Iris pigment epithelial cell (primary cell): ENCODE measurements around the gene RAB33B.
"Not testable (repeated sequence)": the region's sequence is repeated elsewhere in the genome, so short reads cannot be mapped to it uniquely, and the experiment has no call there.

ENCODE experiments used
- DNase-seq: peaks from one replicate; pipeline ENCODE4 v3.0.0-alpha.2; 2011; ENCODE audit warnings: low read depth

RAB33B gene

GRCh38 chr4:139454111-139455045 lies at the start of gene RAB33B:
TSS of gene RAB33B (plus strand) at chr4:139454121. CDS start at chr4:139454196, 75 bp downstream.
- DNase-seq, result peak; percentile 8

DNA sequence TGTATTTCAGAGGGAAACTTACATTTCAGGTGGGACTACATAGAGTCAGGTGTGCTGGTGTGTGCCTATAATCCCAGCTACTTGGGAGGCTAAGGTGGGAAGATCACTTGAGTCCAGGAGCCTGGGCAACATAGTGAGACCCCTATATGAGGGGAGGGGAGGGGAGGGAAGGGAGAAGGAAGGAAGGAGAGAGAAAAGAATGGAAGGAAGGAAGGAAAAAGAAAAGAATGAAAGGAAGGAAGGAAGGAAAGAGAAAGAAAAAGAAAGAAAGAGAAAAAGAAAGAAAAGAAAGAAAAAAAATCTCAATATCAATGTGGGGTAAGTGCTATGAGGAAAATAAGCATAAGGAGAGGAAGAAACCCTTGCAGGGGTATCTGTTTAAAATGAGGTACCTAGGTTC lies 43.6 kb upstream of the RAB33B start:
- DNase-seq, result no peak

- not testable (repeated sequence) for DNase-seq
Measured at GRCh38 chr4:139414671-139415210, 39.2 kb upstream of the RAB33B start.

- DNase-seq, result peak; percentile 60
Measured at GRCh38 chr4:139416073-139416673, 37.7 kb upstream of the RAB33B start.

GRCh38 chr4:139419388-139419914 lies 34.5 kb upstream of the RAB33B start:
- DNase-seq, result peak; percentile 92

DNA sequence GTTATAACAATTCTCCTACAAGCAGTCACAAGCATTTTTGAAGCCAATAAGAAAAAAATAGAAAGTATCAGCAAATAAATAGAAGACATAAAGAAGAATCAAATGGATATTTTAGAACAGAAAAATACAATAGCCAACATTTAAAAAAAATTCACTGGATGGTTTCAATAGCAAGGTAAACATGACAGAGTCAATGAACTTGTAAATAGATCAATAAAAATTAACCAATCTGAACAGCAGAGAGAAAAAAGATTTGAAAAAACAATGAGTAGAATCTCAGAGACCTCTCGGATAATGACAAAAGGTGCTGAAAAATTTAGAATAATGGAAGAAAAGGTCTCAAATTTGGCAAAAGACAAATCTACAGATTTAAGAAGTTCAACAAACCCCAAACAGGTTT lies 33.3 kb upstream of the RAB33B start:
- no peak for DNase-seq

- no peak for DNase-seq
Measured at GRCh38 chr4:139436122-139436521, 17.8 kb upstream of the RAB33B start.

- DNase-seq, result no peak
Measured at GRCh38 chr4:139438141-139438540, 15.8 kb upstream of the RAB33B start.

GRCh38 chr4:139441029-139441428 lies 12.9 kb upstream of the RAB33B start:
- DNase-seq, result no peak

DNA sequence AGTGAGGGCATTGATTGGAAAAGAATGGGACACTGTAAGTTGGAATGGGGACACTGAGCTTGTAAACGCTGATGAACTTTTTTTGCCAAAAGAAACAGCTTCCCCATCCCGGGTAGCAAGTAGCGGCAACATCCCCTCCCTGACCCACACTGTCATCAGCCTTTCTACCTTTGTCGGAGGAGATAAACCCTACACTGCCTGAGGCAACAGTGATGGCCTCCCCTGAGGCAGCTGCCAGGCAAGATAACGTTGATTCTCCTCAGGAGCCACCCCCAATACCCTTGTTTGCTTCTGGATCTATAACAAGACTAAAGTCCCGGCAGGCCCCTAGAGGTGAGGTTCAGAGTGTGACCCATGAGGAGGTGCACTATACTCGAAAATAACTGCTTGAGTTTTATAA lies 10.3 kb upstream of the RAB33B start:
- DNase-seq, result no peak

DNA sequence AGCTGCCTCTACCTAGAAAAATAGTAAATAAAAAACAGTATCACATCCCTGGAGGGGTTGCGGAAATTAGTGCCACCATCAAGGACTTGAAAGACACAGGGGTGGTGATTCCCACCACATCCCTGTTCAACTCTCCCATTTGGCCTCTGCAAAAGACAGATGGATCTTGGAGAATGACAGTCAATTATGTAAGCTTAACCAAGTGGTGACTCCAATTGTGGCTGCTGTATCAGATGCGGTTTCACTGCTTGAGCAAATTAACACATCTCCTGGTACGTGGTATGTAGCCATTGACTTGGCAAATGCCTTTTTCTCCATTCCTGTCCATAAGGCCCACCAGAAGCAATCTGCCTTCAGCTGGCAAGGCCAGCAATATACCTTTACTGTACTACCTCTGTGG lies 9.0 kb upstream of the RAB33B start:
- not testable (repeated sequence) for DNase-seq

- not testable (repeated sequence) for DNase-seq
Measured at GRCh38 chr4:139447078-139447477, 6.8 kb upstream of the RAB33B start.

- no peak for DNase-seq
Measured at GRCh38 chr4:139450586-139450985, 3.3 kb upstream of the RAB33B start.

DNA sequence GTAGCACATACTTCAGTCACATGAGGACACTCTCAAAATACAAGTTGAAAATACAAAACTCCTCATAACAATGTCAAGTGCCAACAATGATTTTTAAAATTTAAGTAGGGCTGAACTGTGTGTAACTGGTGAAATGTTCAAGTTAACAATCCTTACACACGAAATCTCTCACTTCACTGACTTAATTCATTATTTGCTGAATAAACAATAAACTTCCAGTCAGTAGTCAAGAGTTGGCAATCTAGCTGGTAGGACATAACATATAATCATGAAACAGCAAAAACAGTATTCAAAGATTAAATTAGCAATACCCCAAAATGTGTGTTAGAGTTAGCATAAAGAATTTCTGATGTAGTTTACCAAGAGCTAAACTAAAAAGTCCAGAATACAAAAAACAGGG lies 1.9 kb upstream of the RAB33B start:
- DNase-seq, result no peak

DNA sequence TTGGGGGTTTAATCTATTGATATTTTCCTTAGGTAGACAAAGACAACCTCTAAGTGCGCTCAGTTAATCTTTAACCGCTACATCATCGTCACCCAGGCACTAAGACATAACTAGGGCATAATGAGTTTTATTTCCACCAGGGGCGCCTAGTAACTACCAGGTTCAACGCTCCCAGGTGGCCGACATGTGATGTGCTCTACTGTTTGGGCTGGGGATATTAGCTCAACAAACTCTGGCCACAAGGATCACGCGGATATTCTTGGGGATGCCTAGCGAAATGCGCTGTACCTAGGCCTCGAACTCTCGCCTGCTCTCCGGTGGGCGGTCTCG lies 915 bp upstream of the RAB33B start:
- peak; percentile 79 for DNase-seq

GRCh38 chr4:139453371-139454110 lies 380 bp upstream of the RAB33B start:
- DNase-seq, result peak; percentile 98

DNA sequence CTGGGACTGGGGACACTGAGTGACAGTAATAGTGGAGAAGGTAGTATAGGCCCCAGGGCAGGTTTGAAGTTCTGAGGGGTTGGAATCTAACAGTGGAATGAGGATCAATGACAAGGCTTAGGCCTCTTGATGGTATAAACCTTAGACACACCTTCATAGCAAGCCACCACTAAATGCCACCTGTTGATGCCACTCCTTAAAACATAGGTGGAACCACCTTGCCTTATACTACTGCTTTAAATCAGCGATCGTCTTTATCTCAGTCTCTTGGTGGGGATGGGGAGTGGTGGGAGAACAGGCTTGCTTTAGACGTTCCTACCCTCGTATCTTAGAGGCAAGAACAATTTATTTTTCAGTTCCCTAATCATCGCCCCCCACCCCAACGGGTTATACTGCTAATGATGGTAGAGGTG lies 1.2 kb downstream of the RAB33B start:
- no peak for DNase-seq

GRCh38 chr4:139457318-139457717 lies 3.4 kb downstream of the RAB33B start:
- DNase-seq, result no peak

DNA sequence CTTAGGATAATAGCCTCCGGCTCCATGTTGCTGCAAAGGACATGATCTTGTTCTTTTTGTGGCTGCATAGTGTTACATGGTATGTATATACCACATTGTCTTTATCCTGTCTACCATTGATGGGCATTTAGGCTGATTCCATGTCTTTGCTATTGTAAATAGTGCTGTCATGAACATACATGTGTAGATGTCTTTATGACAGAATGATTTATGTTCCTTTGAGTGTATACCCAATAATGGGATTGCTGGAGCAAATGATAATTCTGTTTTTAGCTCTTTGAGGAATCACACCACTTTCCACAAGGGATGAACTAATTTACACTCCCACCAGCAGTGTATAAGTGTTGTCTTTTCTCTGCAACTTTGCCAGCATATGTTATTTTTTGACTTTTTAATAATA lies 4.6 kb downstream of the RAB33B start:
- no peak for DNase-seq

GRCh38 chr4:139458999-139459398 lies 5.1 kb downstream of the RAB33B start:
- peak; percentile 16 for DNase-seq

- DNase-seq, result no peak
Measured at GRCh38 chr4:139460565-139460964, 6.6 kb downstream of the RAB33B start.

GRCh38 chr4:139461022-139461628 lies 7.2 kb downstream of the RAB33B start:
- no peak for DNase-seq
